ENCODE results near the gene LRRC42. TPM values are rescaled to one million over a fixed set of nuclear protein-coding genes. Genes with fewer than 3 reads are reported as not detected.

The LRRC42 gene
- total RNA-seq, 2 donors from 2014 or later, result 2.3 to 17.1 TPM

DNA sequence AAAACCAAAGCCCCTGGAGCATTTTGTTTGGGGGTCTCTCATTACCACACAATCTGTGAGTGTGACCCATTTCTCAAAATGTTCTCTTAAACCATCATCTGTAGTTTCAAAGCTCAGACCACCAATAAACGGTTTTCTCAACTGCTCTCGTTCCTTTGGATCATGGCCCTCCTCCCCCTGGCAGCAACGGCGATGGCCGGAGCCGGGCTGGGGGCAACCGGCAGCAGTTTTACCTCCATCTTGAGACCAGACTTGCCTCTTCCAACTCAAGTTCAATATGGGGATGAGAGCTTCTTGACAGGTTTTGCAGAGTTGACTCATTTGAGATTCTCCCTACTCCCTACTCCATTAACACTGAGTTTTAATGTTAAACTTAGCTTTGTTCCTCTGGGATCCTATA lies 29.7 kb downstream of the LRRC42 start:
- no peaks in the 10 kb centered on the region for H3K9me3 ChIP-seq
- no peak overlapping the region for H3K4me3 ChIP-seq
- 88 to 89% methylated on average over 7 of the region's 7 CpGs for WGBS, 2 donors
- H3K4me1 ChIP-seq, result no peaks in the 10 kb centered on the region
- intact Hi-C loops (cut with DNase I), result loop anchor here (10.0 kb wide), 1 partner anchor 59 kb away; no protein-coding TSS in a partner anchor
- no peak for DNase-seq
- ATAC-seq, result no peak
- no peak overlapping the region for H3K27ac ChIP-seq
- H3K36me3 ChIP-seq (replicated peaks in 1 of 2; ENCODE audit: insufficient read depth in 1 of 2, low read depth in 2 of 2), result no peaks in the 10 kb centered on the region
- no peaks in the 10 kb centered on the region for H3K27me3 ChIP-seq
- TF ChIP-seq POLR2A (IDR thresholded peaks at IDR 0.05) (no peak), CTCF (IDR thresholded peaks at IDR 0.05) (no peak)

- peaks cover 16% of the 10 kb centered on the region for H3K4me1 ChIP-seq
- WGBS, 2 donors, result 80 to 83% methylated on average over 13 of the region's 13 CpGs
- intact Hi-C loops (cut with DNase I), result loop anchor here (10.0 kb wide), 1 partner anchor 55 kb away; no protein-coding TSS in a partner anchor
- no peaks in the 10 kb centered on the region for H3K36me3 ChIP-seq (replicated peaks in 1 of 2; ENCODE audit: insufficient read depth in 1 of 2, low read depth in 2 of 2)
- no peak overlapping the region for H3K27ac ChIP-seq
- no peak overlapping the region for H3K4me3 ChIP-seq
- no peaks in the 10 kb centered on the region for H3K27me3 ChIP-seq
- no peak for TF ChIP-seq CTCF (IDR thresholded peaks at IDR 0.05)
- no peak for TF ChIP-seq POLR2A (IDR thresholded peaks at IDR 0.05)
- ATAC-seq, result no peak
- no peaks in the 10 kb centered on the region for H3K9me3 ChIP-seq
- DNase-seq, result no peak
Observed at GRCh38 chr1:53979712-53980450, 33.7 kb downstream of the LRRC42 start.

DNA sequence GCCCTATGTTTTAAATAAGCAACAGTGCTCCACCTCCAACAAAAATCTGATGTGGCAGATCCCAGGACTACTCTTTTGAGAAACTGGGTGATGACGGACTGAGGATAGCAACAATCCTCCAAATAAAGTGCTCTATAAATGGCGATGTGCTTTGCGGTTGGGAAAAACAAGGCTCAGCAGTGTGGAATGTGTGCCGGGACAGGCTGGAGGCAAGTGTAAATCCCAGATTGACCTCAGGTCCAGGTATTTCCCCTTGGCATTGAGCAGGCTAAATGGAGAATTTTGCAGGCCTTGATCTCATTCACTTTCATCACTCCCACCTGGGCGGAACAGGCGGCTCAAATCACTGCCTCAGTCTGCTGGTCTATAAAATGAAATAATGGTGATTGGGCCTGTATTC lies 35.1 kb downstream of the LRRC42 start:
- TF ChIP-seq POLR2A (IDR thresholded peaks at IDR 0.05), result no peak
- DNase-seq (no peak), ATAC-seq (no peak)
- intact Hi-C loops (cut with DNase I), result no loop called here
- Histone ChIP-seq H3K9me3 (no peaks in the 10 kb centered on the region), H3K4me1 (peaks cover 16% of the 10 kb centered on the region), H3K36me3 (replicated peaks in 1 of 2; ENCODE audit: insufficient read depth in 1 of 2, low read depth in 2 of 2) (no peaks in the 10 kb centered on the region), H3K27ac (no peak overlapping the region), H3K27me3 (no peaks in the 10 kb centered on the region), H3K4me3 (no peak overlapping the region)
- WGBS, 2 donors, result 96% methylated on average over 6 of the region's 6 CpGs

- Histone ChIP-seq H3K9me3 (no peaks in the 10 kb centered on the region), H3K27me3 (no peaks in the 10 kb centered on the region), H3K4me1 (peaks cover 16% of the 10 kb centered on the region), H3K27ac (peak overlapping the region in 3 of 4 donors; percentile 63 to 83 (median 69)), H3K36me3 (replicated peaks in 1 of 2; ENCODE audit: insufficient read depth in 1 of 2, low read depth in 2 of 2) (no peaks in the 10 kb centered on the region), H3K4me3 (peak overlapping the region in 1 of 2 donors; percentile 8)
- TF ChIP-seq CTCF (IDR thresholded peaks at IDR 0.05) (no peak), POLR2A (IDR thresholded peaks at IDR 0.05) (peak in 2 of 3 donors; percentile 41 to 47)
- peak; percentile 80 for ATAC-seq
- 37 to 43% methylated on average over 20 of the region's 20 CpGs for WGBS, 2 donors
- DNase-seq, result peak; percentile 25 to 53 (median 44)
- intact Hi-C loops (cut with DNase I), result no loop called here
Observed at GRCh38 chr1:53982034-53982762, 36.0 kb downstream of the LRRC42 start.

- intact Hi-C loops (cut with DNase I), result no loop called here
- no peak for DNase-seq
- ATAC-seq, result peak; percentile 66
- Histone ChIP-seq H3K27me3 (no peaks in the 10 kb centered on the region), H3K4me1 (peaks cover 16% of the 10 kb centered on the region), H3K27ac (peak overlapping the region in 3 of 4 donors; percentile 63 to 83 (median 69)), H3K4me3 (peak overlapping the region in 1 of 2 donors; percentile 8), H3K36me3 (replicated peaks in 1 of 2; ENCODE audit: insufficient read depth in 1 of 2, low read depth in 2 of 2) (no peaks in the 10 kb centered on the region), H3K9me3 (no peaks in the 10 kb centered on the region)
- peak in 1 of 3 donors; percentile 12 for TF ChIP-seq POLR2A (IDR thresholded peaks at IDR 0.05)
- no peak for TF ChIP-seq CTCF (IDR thresholded peaks at IDR 0.05)
- WGBS, 2 donors, result 10 to 24% methylated on average over 4 of the region's 4 CpGs
Observed at GRCh38 chr1:53982763-53983104, 36.6 kb downstream of the LRRC42 start.
